WTC11 (cell line): ENCODE results near the gene TMEM156. TPM values are rescaled to one million over a fixed set of nuclear protein-coding genes. Genes with fewer than 3 reads are reported as not detected.

ENCODE experiments used
- ATAC-seq: fragments of 200-7000 bp; cut with Tn5 transposase; 2 replicates; pipeline ENCODE4 v1.10.0; 2021; ENCODE audit warnings: mild to moderate bottlenecking, moderate library complexity
- CTCF ChIA-PET: fragments of 300-600 bp; sonication (Branson Sonifier 250); formaldehyde crosslinking; loops from one replicate; lab custom pipeline; 2021; ENCODE audit warnings: antibody characterized with exemption; lab: Charles Lee
- POLR2A ChIA-PET: fragments of 350-600 bp; sonication (Branson Sonifier 250); formaldehyde crosslinking; loops from one replicate; lab custom pipeline; 2021; ENCODE audit warnings: antibody characterized with exemption; lab: Charles Lee
- DNase-seq: peaks from one replicate; pipeline ENCODE4 v3.0.0; 2021; ENCODE audit warnings: low spot score
- H3K27ac Mint-ChIP-seq: 2 replicates; pipeline ENCODE4 v1.8.0; 2021; ENCODE audit warnings: mixed read lengths
- H3K27me3 Mint-ChIP-seq: 2 replicates; pipeline ENCODE4 v1.8.0; 2021; ENCODE audit warnings: low read depth, mild to moderate bottlenecking, moderate library complexity, mixed read lengths
- H3K36me3 Mint-ChIP-seq: 2 replicates; pipeline ENCODE4 v1.8.0; 2021; ENCODE audit warnings: mixed read lengths
- H3K4me1 Mint-ChIP-seq: 2 replicates; pipeline ENCODE4 v1.8.0; 2022; ENCODE audit warnings: mixed read lengths
- H3K4me3 Mint-ChIP-seq: 2 replicates; pipeline ENCODE4 v1.8.0; 2021; ENCODE audit warnings: mild to moderate bottlenecking, moderate library complexity, mixed read lengths
- H3K9me3 Mint-ChIP-seq: 2 replicates; pipeline ENCODE4 v1.8.0; 2021; ENCODE audit warnings: mixed read lengths
- CBFB ChIP-seq: sonication (generic); formaldehyde crosslinking; IDR thresholded peaks from 2 replicates; pipeline ENCODE4 v1.8.1; 2022; ENCODE audit warnings: mild to moderate bottlenecking, low read depth, missing genetic modification reagents
- ELF4 ChIP-seq: sonication (generic); formaldehyde crosslinking; IDR thresholded peaks from 2 replicates; pipeline ENCODE4 v1.8.1; 2022; ENCODE audit warnings: low read depth, mild to moderate bottlenecking, moderate library complexity, missing genetic modification reagents
- EMX1 ChIP-seq: fragments of 250-450 bp; sonication (Bioruptor Pico); IDR thresholded peaks from 2 replicates; pipeline ENCODE4 v1.8.0; 2021; ENCODE audit warnings: mild to moderate bottlenecking
- FOXJ3 ChIP-seq: sonication (generic); formaldehyde crosslinking; IDR thresholded peaks from 2 replicates; pipeline ENCODE4 v1.9.0; 2021; ENCODE audit warnings: missing genetic modification reagents, mild to moderate bottlenecking, borderline replicate concordance
- FOXK1 ChIP-seq: sonication (generic); formaldehyde crosslinking; IDR thresholded peaks from 2 replicates; pipeline ENCODE4 v1.8.0; 2022; ENCODE audit warnings: mild to moderate bottlenecking, moderate library complexity, missing genetic modification reagents
- GRHL2 ChIP-seq: fragments of 250-450 bp; sonication (Bioruptor Pico); IDR thresholded peaks from 2 replicates; pipeline ENCODE4 v1.8.0; 2022; ENCODE audit warnings: mild to moderate bottlenecking, moderate library complexity; ENCODE audit not compliant: insufficient replicate concordance, severe bottlenecking
- MXD4 ChIP-seq: fragments of 250-450 bp; sonication (Bioruptor Pico); IDR thresholded peaks from 2 replicates; pipeline ENCODE4 v1.8.0; 2021; ENCODE audit warnings: mild to moderate bottlenecking, moderate library complexity, borderline replicate concordance
- NFE2L1 ChIP-seq: sonication (generic); formaldehyde crosslinking; IDR thresholded peaks from 2 replicates; pipeline ENCODE4 v1.8.1; 2023; ENCODE audit warnings: missing genetic modification reagents
- RELA ChIP-seq: sonication (generic); formaldehyde crosslinking; IDR thresholded peaks from 2 replicates; pipeline ENCODE4 v1.8.1; 2022; ENCODE audit warnings: missing genetic modification reagents, mild to moderate bottlenecking, borderline replicate concordance
- TP53 ChIP-seq: sonication (generic); formaldehyde crosslinking; IDR thresholded peaks from 2 replicates; pipeline ENCODE4 v1.8.1; 2023; ENCODE audit warnings: mild to moderate bottlenecking, missing genetic modification reagents
- ZNF138 ChIP-seq: sonication (generic); formaldehyde crosslinking; conservative IDR thresholded peaks from 2 replicates; pipeline ENCODE4 v1.8.1; 2022; ENCODE audit warnings: mild to moderate bottlenecking, moderate library complexity, missing genetic modification reagents
- total RNA-seq: library from RNA; stranded (reverse); gene quantifications from 3 replicates; pipeline ENCODE4 v1.2.3, GENCODE V29; 2021
- TF ChIP-seq, protein P1 (sequence below): sonication (generic); formaldehyde crosslinking; IDR thresholded peaks from 2 replicates; pipeline ENCODE4 v1.8.1; 2023; ENCODE audit warnings: mild to moderate bottlenecking, missing genetic modification reagents, moderate library complexity
- TF ChIP-seq, protein P2 (sequence below): sonication (generic); formaldehyde crosslinking; IDR thresholded peaks from 2 replicates; pipeline ENCODE4 v1.8.1; 2022; ENCODE audit warnings: low read depth, mild to moderate bottlenecking, moderate library complexity, missing genetic modification reagents, borderline replicate concordance
- TF ChIP-seq, protein P3 (sequence below): fragments of 250-450 bp; sonication (Bioruptor Pico); conservative IDR thresholded peaks from 2 replicates; pipeline ENCODE4 v1.9.0; 2021; ENCODE audit warnings: mild to moderate bottlenecking
- TF ChIP-seq, protein P4 (sequence below): sonication (generic); formaldehyde crosslinking; IDR thresholded peaks from 2 replicates; pipeline ENCODE4 v1.8.1; 2023; ENCODE audit warnings: mild to moderate bottlenecking, missing genetic modification reagents
- TF ChIP-seq, protein P5 (sequence below): sonication (generic); formaldehyde crosslinking; IDR thresholded peaks from 2 replicates; pipeline ENCODE4 v1.8.0; 2022; ENCODE audit warnings: mild to moderate bottlenecking, missing genetic modification reagents
- TF ChIP-seq, protein P6 (sequence below): sonication (generic); formaldehyde crosslinking; IDR thresholded peaks from 2 replicates; pipeline ENCODE4 v1.8.1; 2023; ENCODE audit warnings: mild to moderate bottlenecking, moderate library complexity, missing genetic modification reagents

TMEM156 gene
- total RNA-seq, 1 experiment from 2014 or later: 0.24 TPM

DNA sequence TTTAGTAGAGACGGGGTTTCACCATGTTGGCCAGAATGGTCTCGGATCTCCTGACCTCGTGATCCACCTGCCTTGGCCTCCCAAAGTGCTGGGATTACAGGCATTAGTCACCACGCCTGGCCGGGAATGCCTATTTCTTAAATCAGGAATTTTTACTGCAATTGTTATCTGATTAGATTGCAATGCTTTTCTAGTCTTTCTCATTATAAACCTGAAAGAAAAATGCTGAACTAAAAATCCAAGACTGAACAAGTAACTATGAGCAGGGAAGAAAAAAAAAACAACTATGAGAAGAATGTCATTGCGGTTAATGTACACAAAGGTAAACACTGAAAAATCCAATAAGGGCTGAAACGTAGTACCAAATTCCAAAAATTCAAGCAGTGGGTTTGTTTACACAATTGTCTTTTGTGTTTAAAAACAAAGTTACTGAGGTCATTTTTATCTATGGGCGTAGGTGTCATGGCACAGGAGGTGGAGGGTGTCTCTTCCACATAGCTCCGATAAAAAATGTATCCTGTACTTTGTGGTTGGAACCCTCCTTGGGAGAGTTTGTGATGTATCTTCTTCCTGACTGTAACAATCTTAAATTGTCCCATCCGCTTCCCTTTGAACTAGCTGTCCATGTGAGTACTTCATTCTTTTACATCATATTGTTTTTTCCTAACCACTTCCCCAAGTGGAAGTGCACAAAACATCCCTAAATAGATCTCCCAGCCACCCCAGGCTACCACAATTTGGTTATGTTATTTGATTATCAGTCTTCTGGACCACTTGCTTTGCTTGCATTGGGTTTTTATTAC is 11.1 kb upstream of the TMEM156 start (continued):
- TF ChIP-seq, protein P1, sequence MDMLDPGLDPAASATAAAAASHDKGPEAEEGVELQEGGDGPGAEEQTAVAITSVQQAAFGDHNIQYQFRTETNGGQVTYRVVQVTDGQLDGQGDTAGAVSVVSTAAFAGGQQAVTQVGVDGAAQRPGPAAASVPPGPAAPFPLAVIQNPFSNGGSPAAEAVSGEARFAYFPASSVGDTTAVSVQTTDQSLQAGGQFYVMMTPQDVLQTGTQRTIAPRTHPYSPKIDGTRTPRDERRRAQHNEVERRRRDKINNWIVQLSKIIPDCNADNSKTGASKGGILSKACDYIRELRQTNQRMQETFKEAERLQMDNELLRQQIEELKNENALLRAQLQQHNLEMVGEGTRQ (CRISPR knock-in tag): no peak
- TF ChIP-seq, protein P2, sequence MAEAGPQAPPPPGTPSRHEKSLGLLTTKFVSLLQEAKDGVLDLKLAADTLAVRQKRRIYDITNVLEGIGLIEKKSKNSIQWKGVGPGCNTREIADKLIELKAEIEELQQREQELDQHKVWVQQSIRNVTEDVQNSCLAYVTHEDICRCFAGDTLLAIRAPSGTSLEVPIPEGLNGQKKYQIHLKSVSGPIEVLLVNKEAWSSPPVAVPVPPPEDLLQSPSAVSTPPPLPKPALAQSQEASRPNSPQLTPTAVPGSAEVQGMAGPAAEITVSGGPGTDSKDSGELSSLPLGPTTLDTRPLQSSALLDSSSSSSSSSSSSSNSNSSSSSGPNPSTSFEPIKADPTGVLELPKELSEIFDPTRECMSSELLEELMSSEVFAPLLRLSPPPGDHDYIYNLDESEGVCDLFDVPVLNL (CRISPR knock-in tag): no peak

DNA sequence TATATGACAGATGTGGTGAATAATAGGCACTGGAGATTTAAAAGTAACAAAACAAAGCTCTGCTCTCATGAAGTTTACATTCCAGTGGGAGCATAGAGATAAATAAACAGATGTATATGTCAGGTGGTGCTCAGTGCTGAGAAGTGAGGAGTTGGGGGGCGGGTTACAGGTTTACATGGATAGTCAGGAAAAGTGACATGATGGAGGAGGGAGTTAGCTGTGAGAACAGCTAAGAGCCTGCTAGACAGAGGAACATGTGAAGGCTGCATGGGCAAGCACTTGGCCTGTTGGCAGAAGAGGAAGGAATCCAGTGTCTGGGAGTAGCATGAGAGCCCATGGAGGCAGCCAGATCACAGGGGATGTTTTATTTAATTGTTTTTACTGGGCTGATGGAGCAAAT is 10.2 kb upstream of the TMEM156 start:
- POLR2A ChIA-PET: no interaction called here

More for the DNA sequence above, 10.2 kb upstream of the TMEM156 start:
- no peaks in the 10 kb centered on the region for H3K9me3 Mint-ChIP-seq
- CTCF ChIA-PET: interaction anchor here (1.3 kb wide), 1 partner anchor 48 kb away, joined by 3 read pairs; no protein-coding TSS in a partner anchor
- TF ChIP-seq MXD4 (CRISPR knock-in tag) (no peak), EMX1 (no peak), GRHL2 (CRISPR knock-in tag) (no peak), NFE2L1 (CRISPR knock-in tag) (no peak), RELA (CRISPR knock-in tag) (no peak), FOXK1 (no peak), ELF4 (CRISPR knock-in tag) (no peak), TP53 (CRISPR knock-in tag) (no peak), CBFB (CRISPR knock-in tag) (no peak), FOXJ3 (no peak), ZNF138 (CRISPR knock-in tag) (no peak)
- TF ChIP-seq, protein P3, sequence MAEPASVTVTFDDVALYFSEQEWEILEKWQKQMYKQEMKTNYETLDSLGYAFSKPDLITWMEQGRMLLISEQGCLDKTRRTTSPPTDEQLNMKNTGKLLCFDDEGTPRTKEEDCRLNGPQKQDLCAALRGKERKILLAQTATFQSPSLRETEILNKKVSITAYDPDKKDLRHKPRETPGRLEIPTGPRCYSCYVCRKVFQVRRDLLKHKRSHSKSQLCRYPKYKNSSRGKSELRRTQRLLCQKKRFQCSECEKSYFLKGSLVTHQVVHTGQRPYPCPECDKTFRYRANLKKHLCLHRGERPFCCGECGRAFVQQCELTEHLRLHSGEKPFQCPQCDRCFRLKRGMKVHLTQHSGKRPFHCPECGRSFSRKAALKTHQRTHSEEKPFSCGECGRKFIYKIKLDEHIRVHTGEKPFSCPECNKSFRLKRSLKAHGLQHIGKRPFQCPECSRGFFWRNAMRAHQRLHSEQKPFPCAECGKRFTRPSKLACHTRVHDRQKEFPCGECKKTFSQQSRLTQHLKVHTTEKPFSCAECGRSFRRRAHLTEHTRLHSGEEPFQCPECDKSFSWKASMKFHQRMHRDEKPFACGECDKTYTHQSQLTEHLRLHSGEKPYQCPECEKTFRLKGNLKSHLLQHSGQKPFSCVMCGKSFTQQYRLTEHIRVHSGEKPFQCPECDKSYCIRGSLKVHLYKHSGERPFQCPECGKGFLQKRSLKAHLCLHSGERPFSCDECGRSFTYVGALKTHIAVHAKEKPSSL: no peak
- TF ChIP-seq, protein P4, sequence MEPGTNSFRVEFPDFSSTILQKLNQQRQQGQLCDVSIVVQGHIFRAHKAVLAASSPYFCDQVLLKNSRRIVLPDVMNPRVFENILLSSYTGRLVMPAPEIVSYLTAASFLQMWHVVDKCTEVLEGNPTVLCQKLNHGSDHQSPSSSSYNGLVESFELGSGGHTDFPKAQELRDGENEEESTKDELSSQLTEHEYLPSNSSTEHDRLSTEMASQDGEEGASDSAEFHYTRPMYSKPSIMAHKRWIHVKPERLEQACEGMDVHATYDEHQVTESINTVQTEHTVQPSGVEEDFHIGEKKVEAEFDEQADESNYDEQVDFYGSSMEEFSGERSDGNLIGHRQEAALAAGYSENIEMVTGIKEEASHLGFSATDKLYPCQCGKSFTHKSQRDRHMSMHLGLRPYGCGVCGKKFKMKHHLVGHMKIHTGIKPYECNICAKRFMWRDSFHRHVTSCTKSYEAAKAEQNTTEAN (CRISPR knock-in tag): no peak
- TF ChIP-seq, protein P5, sequence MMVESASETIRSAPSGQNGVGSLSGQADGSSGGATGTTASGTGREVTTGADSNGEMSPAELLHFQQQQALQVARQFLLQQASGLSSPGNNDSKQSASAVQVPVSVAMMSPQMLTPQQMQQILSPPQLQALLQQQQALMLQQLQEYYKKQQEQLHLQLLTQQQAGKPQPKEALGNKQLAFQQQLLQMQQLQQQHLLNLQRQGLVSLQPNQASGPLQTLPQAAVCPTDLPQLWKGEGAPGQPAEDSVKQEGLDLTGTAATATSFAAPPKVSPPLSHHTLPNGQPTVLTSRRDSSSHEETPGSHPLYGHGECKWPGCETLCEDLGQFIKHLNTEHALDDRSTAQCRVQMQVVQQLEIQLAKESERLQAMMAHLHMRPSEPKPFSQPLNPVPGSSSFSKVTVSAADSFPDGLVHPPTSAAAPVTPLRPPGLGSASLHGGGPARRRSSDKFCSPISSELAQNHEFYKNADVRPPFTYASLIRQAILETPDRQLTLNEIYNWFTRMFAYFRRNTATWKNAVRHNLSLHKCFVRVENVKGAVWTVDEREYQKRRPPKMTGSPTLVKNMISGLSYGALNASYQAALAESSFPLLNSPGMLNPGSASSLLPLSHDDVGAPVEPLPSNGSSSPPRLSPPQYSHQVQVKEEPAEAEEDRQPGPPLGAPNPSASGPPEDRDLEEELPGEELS: no peak
- TF ChIP-seq, protein P6, sequence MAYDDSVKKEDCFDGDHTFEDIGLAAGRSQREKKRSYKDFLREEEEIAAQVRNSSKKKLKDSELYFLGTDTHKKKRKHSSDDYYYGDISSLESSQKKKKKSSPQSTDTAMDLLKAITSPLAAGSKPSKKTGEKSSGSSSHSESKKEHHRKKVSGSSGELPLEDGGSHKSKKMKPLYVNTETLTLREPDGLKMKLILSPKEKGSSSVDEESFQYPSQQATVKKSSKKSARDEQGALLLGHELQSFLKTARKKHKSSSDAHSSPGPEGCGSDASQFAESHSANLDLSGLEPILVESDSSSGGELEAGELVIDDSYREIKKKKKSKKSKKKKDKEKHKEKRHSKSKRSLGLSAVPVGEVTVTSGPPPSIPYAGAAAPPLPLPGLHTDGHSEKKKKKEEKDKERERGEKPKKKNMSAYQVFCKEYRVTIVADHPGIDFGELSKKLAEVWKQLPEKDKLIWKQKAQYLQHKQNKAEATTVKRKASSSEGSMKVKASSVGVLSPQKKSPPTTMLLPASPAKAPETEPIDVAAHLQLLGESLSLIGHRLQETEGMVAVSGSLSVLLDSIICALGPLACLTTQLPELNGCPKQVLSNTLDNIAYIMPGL (CRISPR knock-in tag): no peak
- TF ChIP-seq, all 79 proteins: peak for 0
- DNase-seq: no peak
- Mint-ChIP-seq H3K36me3 (no peaks in the 10 kb centered on the region), H3K27ac (peak overlapping the region; percentile 20), H3K4me3 (no peak overlapping the region), H3K27me3 (no peaks in the 10 kb centered on the region), H3K4me1 (peaks cover 30% of the 10 kb centered on the region)
- ATAC-seq: no peak
